ENCODE results near the gene TMED3. TPM values are rescaled to one million over a fixed set of nuclear protein-coding genes. Genes with fewer than 3 reads are reported as not detected.

TMED3 gene
- 62.6 and 114 TPM in 2 replicates for total RNA-seq

DNA sequence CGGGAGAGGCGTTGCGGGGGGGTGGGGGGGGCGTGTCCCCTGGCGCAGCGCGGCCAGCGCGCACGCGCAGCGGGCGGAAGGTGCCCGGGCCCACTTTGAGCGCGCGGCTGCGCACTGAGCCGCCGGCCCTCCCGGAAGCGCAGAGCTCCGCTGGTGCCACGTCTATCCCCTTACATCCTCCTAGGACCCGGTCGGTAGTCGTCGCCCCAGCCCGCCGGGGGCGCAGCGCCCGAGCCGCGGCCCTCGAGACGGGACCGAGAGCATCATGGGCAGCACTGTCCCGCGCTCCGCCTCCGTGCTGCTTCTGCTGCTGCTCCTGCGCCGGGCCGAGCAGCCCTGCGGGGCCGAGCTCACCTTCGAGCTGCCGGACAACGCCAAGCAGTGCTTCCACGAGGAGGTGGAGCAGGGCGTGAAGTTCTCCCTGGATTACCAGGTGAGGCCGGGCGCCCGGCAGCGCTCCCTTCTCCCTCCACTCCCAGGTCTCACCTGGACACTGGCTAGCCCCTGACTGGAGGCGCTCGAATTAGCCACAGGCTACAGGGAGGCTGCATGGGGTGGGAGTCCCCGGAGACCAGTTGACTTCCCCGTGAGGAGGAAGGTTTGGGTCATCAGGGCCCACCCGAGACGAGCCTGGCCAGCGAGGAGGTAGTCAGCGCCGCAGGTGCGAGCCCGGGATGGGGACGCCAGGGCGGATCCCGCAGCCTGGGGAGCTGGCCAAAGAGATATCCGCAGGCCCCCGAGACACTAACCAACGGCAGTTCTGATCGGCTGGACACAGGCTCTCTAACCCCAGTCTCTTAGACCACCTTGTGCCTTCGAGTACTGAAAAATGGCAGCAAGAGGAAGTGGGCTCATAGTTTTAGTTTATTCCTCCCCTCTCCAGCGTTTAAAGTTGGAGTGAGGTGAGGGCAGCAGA, at the start of gene TMED3:
TSS of gene TMED3 (plus strand) at position 128 of the 916 bp plus-strand sequence. CDS start at position 266, 138 bp downstream.

GRCh38 chr15:79282371-79283251, 28.3 kb upstream of the TMED3 start, which contains the start of gene ANKRD34C:
Gene ANKRD34C, plus strand, starts transcription at chr15:79282722. Its CDS starts 10,563 bp downstream, at chr15:79293285.

Other genes starting within 250 kb of the TMED3 start
- 0.22 and 0.43 TPM in 2 replicates for gene RASGRF1, start 220.3 kb upstream of the TMED3 start, total RNA-seq
- not detected in 2 replicates for gene ANKRD34C, start 28.4 kb upstream of the TMED3 start, total RNA-seq
- gene MINAR1, start 121.2 kb downstream of the TMED3 start, total RNA-seq: 0.66 and 2.4 TPM in 2 replicates

Measured in placental pericyte (primary cell).